ENCODE results near the gene DISP2.

DNA sequence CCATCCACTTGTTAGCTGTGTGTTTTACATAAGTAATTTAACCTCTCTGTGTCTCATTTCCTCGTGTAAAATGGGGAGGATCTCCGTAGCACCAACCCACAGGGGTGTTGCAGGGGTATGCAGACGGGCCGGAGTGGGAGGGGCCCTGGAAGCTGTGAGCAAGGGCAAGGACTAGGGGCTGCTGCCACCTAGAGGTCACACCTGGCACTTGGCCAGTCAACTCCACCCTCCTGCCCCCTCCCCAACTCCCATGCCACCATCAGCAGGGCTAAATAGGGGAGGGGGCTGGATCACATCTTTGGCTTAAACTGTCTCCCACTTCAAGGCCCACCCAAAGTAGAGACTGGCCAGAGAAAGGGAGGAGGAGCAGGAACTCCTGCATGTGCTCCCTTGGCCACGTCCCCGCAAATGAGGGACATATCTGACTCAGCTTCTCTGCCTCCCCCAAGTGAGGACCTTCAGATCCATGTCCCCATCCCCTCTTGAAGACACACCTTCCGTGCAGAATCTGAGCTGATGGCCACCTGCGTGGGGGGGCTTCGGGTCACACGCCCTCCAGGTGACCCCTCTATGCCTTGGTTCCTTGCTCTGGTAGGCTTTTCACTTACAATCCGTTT lies 19.9 kb upstream of the DISP2 start:
- TF ChIP-seq BACH2 (CRISPR knock-in tag; IDR thresholded peaks at IDR 0.05; ENCODE audit: borderline replicate concordance) (no peak), SNAI2 (CRISPR knock-in tag; IDR thresholded peaks at IDR 0.05) (no peak)

Measured in SK-N-SH treated with all-trans-retinoic acid at 6 μM for 48 hours (cell line).